H1 (cell line): ENCODE measurements around the gene PPP3R2. TPM values are rescaled to one million over a fixed set of nuclear protein-coding genes. Genes with fewer than 3 reads are reported as not detected.

Experiments
- CTCF ChIA-PET: fragments of 300-600 bp; sonication (Branson Sonifier 250); formaldehyde crosslinking; loops from one replicate; lab custom pipeline; 2021; ENCODE audit not compliant: partially characterized antibody; lab: Charles Lee
- POLR2A ChIA-PET: fragments of 300-600 bp; sonication (Branson Sonifier 250); formaldehyde crosslinking; loops from one replicate; lab custom pipeline; 2021; ENCODE audit warnings: inconsistent platforms; ENCODE audit not compliant: partially characterized antibody; lab: Charles Lee
- DNase-seq, 2 experiments: peaks; one replicate each; pipeline versions ENCODE4 v3.0.0 to v3.0.0-alpha.2; 2010 to 2022; ENCODE audit warnings: low spot score in 2 of 2, low read depth in 1 of 2, mixed read lengths in 1 of 2
- FAIRE-seq: peaks from 2 replicates; lab custom pipeline; 2011; peaks lifted over from hg19 to GRCh38; lab: Jason Lieb, UNC
- H2AFZ ChIP-seq: 2 replicates; pipeline ENCODE4 v1.8.1; 2012; ENCODE audit warnings: low read length, inconsistent platforms
- H2AK5ac ChIP-seq: 2 replicates; pipeline ENCODE4 v1.6.1; 2013; ENCODE audit warnings: low read depth, low read length
- H2BK120ac ChIP-seq: replicated peaks from 2 replicates; pipeline ENCODE3; 2013; ENCODE audit warnings: low read depth, low read length, inconsistent platforms
- H2BK12ac ChIP-seq: 2 replicates; pipeline ENCODE4 v1.6.1; 2013; ENCODE audit warnings: low read depth, low read length
- H2BK15ac ChIP-seq: 2 replicates; pipeline ENCODE4 v1.6.1; 2013; ENCODE audit warnings: low read length
- H2BK20ac ChIP-seq: 2 replicates; pipeline ENCODE4 v1.6.1; 2013; ENCODE audit warnings: low read length
- H2BK5ac ChIP-seq: 2 replicates; pipeline ENCODE4 v1.6.1; 2013; ENCODE audit warnings: low read depth, low read length
- H3K14ac ChIP-seq: 2 replicates; pipeline ENCODE4 v1.6.1; 2013; ENCODE audit warnings: inconsistent platforms; ENCODE audit not compliant: insufficient read length
- H3K18ac ChIP-seq: 2 replicates; pipeline ENCODE4 v1.6.1; 2013; ENCODE audit warnings: low read length; ENCODE audit errors: extremely low read depth
- H3K23ac ChIP-seq: 2 replicates; pipeline ENCODE4 v1.6.1; 2013; ENCODE audit warnings: inconsistent platforms; ENCODE audit not compliant: insufficient read length
- H3K23me2 ChIP-seq: 2 replicates; pipeline ENCODE4 v1.6.1; 2013; ENCODE audit warnings: low read depth, low read length
- H3K27ac ChIP-seq: 2 replicates; pipeline ENCODE4 v1.6.1; 2011; ENCODE audit warnings: low read depth, low read length, inconsistent platforms
- H3K27me3 ChIP-seq, 4 experiments: replicated peaks in 1 of 4; 1 replicate in 1 of 4; 2 replicates in 3 of 4; pipeline versions ENCODE4 v1.6.1 to v1.8.1; 2011 to 2013; ENCODE audit warnings: low read length in 3 of 4, mild to moderate bottlenecking in 3 of 4, inconsistent platforms in 2 of 4, mixed read lengths in 2 of 4, moderate library complexity in 1 of 4; ENCODE audit not compliant: control insufficient read depth in 3 of 4, insufficient read depth in 3 of 4; ENCODE audit errors: extremely low read depth in 1 of 4
- H3K36me3 ChIP-seq, 4 experiments: 2 replicates each; pipeline versions ENCODE4 v1.6.1 to v1.8.1; 2011 to 2013; ENCODE audit warnings: mild to moderate bottlenecking in 4 of 4, low read length in 3 of 4, moderate library complexity in 2 of 4, control low read depth in 1 of 4, inconsistent platforms in 1 of 4; ENCODE audit not compliant: insufficient read depth in 4 of 4, control insufficient read depth in 2 of 4
- H3K4ac ChIP-seq: replicated peaks from 2 replicates; pipeline ENCODE3; 2013; ENCODE audit warnings: low read length, low read depth, mixed read lengths, inconsistent platforms; ENCODE audit not compliant: insufficient read length
- H3K4me1 ChIP-seq, 4 experiments: replicated peaks in 1 of 4; 1 replicate in 1 of 4; 2 replicates in 3 of 4; pipeline versions ENCODE4 v1.6.1 to v1.8.1; 2011 to 2013; ENCODE audit warnings: low read length in 3 of 4, inconsistent platforms in 2 of 4, mixed read lengths in 1 of 4; ENCODE audit not compliant: insufficient read depth in 4 of 4, control insufficient read depth in 3 of 4
- H3K4me2 ChIP-seq, 2 experiments: 2 replicates each; pipeline versions ENCODE4 v1.6.1 to v1.8.1; 2011 to 2013; ENCODE audit warnings: low read depth in 2 of 2, low read length in 2 of 2, control low read depth in 1 of 2, inconsistent platforms in 1 of 2, mild to moderate bottlenecking in 1 of 2; ENCODE audit not compliant: insufficient read depth in 1 of 2
- H3K4me3 ChIP-seq, 4 experiments: fragments of 200-600, 300-600 bp in 1 of 4; sonication (generic), shearing (Covaris generic), sonication (Bioruptor Twin) in 1 of 4; 2 replicates each; pipeline versions ENCODE4 v1.5.1 to v1.8.1; 2011 to 2016; ENCODE audit warnings: low read length in 4 of 4, low read depth in 3 of 4, control low read depth in 2 of 4, inconsistent platforms in 2 of 4, mild to moderate bottlenecking in 2 of 4, mixed read lengths in 1 of 4, moderate library complexity in 1 of 4; ENCODE audit not compliant: insufficient read depth in 2 of 4; ENCODE audit errors: extremely low read depth in 1 of 4
- H3K56ac ChIP-seq: replicated peaks from 2 replicates; pipeline ENCODE3; 2013; ENCODE audit warnings: low read depth, mild to moderate bottlenecking, mixed read lengths, low read length, inconsistent platforms; ENCODE audit not compliant: insufficient read length
- H3K79me1 ChIP-seq: 2 replicates; pipeline ENCODE4 v1.6.1; 2013; ENCODE audit warnings: low read depth, low read length, control low read depth
- H3K79me2 ChIP-seq, 2 experiments: 2 replicates each; pipeline versions ENCODE4 v1.6.1 to v1.8.1; 2012 to 2013; ENCODE audit warnings: low read length in 2 of 2, mild to moderate bottlenecking in 2 of 2, inconsistent platforms in 1 of 2; ENCODE audit not compliant: insufficient read depth in 2 of 2, control insufficient read depth in 1 of 2
- H3K9ac ChIP-seq, 4 experiments: replicated peaks in 1 of 4; 1 replicate in 1 of 4; 2 replicates in 3 of 4; pipeline versions ENCODE4 v1.6.1 to v1.8.1; 2011 to 2013; ENCODE audit warnings: low read depth in 3 of 4, low read length in 3 of 4, control low read depth in 2 of 4, mild to moderate bottlenecking in 2 of 4, moderate library complexity in 2 of 4, inconsistent platforms in 1 of 4; ENCODE audit errors: extremely low read depth in 1 of 4
- H3K9me3 ChIP-seq, 2 experiments: 2 replicates each; pipeline versions ENCODE4 v1.6.1 to v1.8.1; 2012 to 2013; ENCODE audit warnings: mild to moderate bottlenecking in 2 of 2, moderate library complexity in 2 of 2, control low read depth in 1 of 2, inconsistent platforms in 1 of 2, low read depth in 1 of 2, low read length in 1 of 2, mixed read lengths in 1 of 2; ENCODE audit not compliant: insufficient read depth in 2 of 2
- H4K20me1 ChIP-seq, 2 experiments: replicated peaks in 1 of 2; 2 replicates each; pipeline versions ENCODE3 to v1.8.1; 2011 to 2013; ENCODE audit warnings: inconsistent platforms in 2 of 2, low read length in 2 of 2, mild to moderate bottlenecking in 1 of 2; ENCODE audit not compliant: insufficient read depth in 2 of 2, control insufficient read depth in 1 of 2
- H4K5ac ChIP-seq: 2 replicates; pipeline ENCODE4 v1.6.1; 2013; ENCODE audit warnings: low read length, low read depth, mixed read lengths, inconsistent platforms; ENCODE audit not compliant: insufficient read length
- H4K8ac ChIP-seq: 2 replicates; pipeline ENCODE4 v1.8.0; 2013; ENCODE audit warnings: mild to moderate bottlenecking, moderate library complexity, low read length, inconsistent platforms; ENCODE audit not compliant: insufficient read depth; ENCODE audit errors: extremely low read depth
- H4K91ac ChIP-seq: replicated peaks from 2 replicates; pipeline ENCODE3; 2013; ENCODE audit warnings: low read length, mixed read lengths, inconsistent platforms; ENCODE audit not compliant: insufficient read length
- POU5F1 ChIP-seq: IDR thresholded peaks from 2 replicates; pipeline ENCODE4 v1.6.1; 2011; ENCODE audit warnings: low read depth, mild to moderate bottlenecking, low read length, moderate library complexity
- RFX5 ChIP-seq: IDR thresholded peaks from 2 replicates; pipeline ENCODE4 v1.6.1; 2011; ENCODE audit warnings: low read depth, low read length, improper control_type of control experiment, borderline replicate concordance
- SIRT6 ChIP-seq: IDR thresholded peaks from one replicate; pipeline ENCODE4 v1.7.1; 2012; ENCODE audit warnings: low read length, inconsistent platforms
- SP2 ChIP-seq: IDR thresholded peaks from 2 replicates; pipeline ENCODE4 v1.6.1; 2012; ENCODE audit warnings: mild to moderate bottlenecking, low read length, inconsistent platforms
- YY1 ChIP-seq: IDR thresholded peaks from 2 replicates; pipeline ENCODE4 v1.6.1; 2011; ENCODE audit warnings: low read depth, mild to moderate bottlenecking, low read length
- ZNF274 ChIP-seq: IDR thresholded peaks from 2 replicates; pipeline ENCODE4 v1.7.0; 2012; ENCODE audit warnings: low read length, borderline replicate concordance; ENCODE audit errors: extremely low read depth
- WGBS, 2 experiments: shearing (Covaris generic) in 1 of 2; methylation state at CpG; one replicate each; pipeline versions ENCODE4 v1.1.6 to v1.1.7; 2013 to 2015; ENCODE audit warnings: low lambda C conversion rate in 2 of 2, mixed read lengths in 2 of 2, inconsistent platforms in 1 of 2, low coverage in 1 of 2, missing lambda C conversion rate in 1 of 2; ENCODE audit not compliant: insufficient replicate concordance in 2 of 2, insufficient coverage in 1 of 2, insufficient read length in 1 of 2; ENCODE audit errors: extremely low coverage in 1 of 2, missing lambda C conversion rate in 1 of 2; 5-methylcytosine and 5-hydroxymethylcytosine counted together
- polyA plus RNA-seq, 7 experiments: library from polyadenylated mRNA; depleted of rRNA in 3 of 7; stranded (reverse) in 5 of 7; unstranded in 2 of 7; fragments of >200 nt in 5 of 7; fragments of 200-250 nt in 2 of 7; gene quantifications; 1 replicate in 5 of 7; 2 replicates in 1 of 7; 4 replicates in 1 of 7; pipeline versions ENCODE4 v1.2.1 to v1.2.3, GENCODE V29; 2011 to 2013; ENCODE audit warnings: missing spikeins in 2 of 7, mixed read lengths in 2 of 7
- total RNA-seq: library from RNA; stranded (reverse); fragmentation: NEBNext Ultra II Directional; extraction: Animal tissue kit (Norgen Biotek cat#: 25700); gene quantifications from 2 replicates; pipeline ENCODE4 v1.2.1, GENCODE V29; 2021

PPP3R2 gene
- total and polyA plus RNA-seq, 2 of the 8 experiments (the other 6 are each of a cell fraction or from before 2014, with no cell fraction given), result not detected

- no peak overlapping the region for H2BK15ac ChIP-seq
- no peak overlapping the region for H3K23ac ChIP-seq
- no peak overlapping the region for H3K56ac ChIP-seq
- H3K4me2 ChIP-seq, result no peak overlapping the region
- no peak overlapping the region for H2BK120ac ChIP-seq
- no peaks in the 10 kb centered on the region for H3K79me1 ChIP-seq
- DNase-seq, result no peak
- H2BK20ac ChIP-seq, result no peak overlapping the region
- POLR2A ChIA-PET, result no interaction called here
- no peak overlapping the region for H3K27ac ChIP-seq
- no peaks in the 10 kb centered on the region for H3K79me2 ChIP-seq
- H3K27me3 ChIP-seq, result no peaks in the 10 kb centered on the region
- H2AK5ac ChIP-seq, result no peak overlapping the region
- H2BK12ac ChIP-seq, result no peak overlapping the region
- no peak overlapping the region for H4K91ac ChIP-seq
- no peak overlapping the region for H3K14ac ChIP-seq
- no peak overlapping the region for H3K9ac ChIP-seq
- H3K4me3 ChIP-seq, result no peak overlapping the region
- H2AFZ ChIP-seq, result no peak overlapping the region
- H4K8ac ChIP-seq, result no peak overlapping the region
- no peak for FAIRE-seq
- CTCF ChIA-PET, result interaction anchor here (0.6 to 0.9 kb wide), 2 partner anchors 17 to 132 kb away, joined by 3 read pairs; no protein-coding TSS in a partner anchor
- no peaks in the 10 kb centered on the region for H3K36me3 ChIP-seq
- H4K20me1 ChIP-seq, result no peaks in the 10 kb centered on the region
- peaks cover 1% of the 10 kb centered on the region; the same call in 1 of the 2 replicates for H3K23me2 ChIP-seq
- H3K18ac ChIP-seq, result no peak overlapping the region
- 92% methylated on average over 1 of the region's 1 CpG; no CpG with 5 or more reads in 1 of the 2 experiments for WGBS, 2 experiments
- H2BK5ac ChIP-seq, result no peak overlapping the region
- H3K4me1 ChIP-seq, result no peaks in the 10 kb centered on the region
- H3K4ac ChIP-seq, result no peak overlapping the region
- H3K9me3 ChIP-seq, result peaks cover 0 to 6% of the 10 kb centered on the region in 2 experiments; a peak in 2 of 4 replicates
- H4K5ac ChIP-seq, result no peak overlapping the region
- TF ChIP-seq RFX5 (no peak), SIRT6 (no peak), ZNF274 (no peak), YY1 (no peak), SP2 (no peak), POU5F1 (no peak)
Measured at GRCh38 chr9:101639311-101639710, 44.5 kb upstream of the PPP3R2 start.
